ENCODE results near the gene RNF215.
A peak's percentile ranks its signal among the peaks of the same experiment; 100 is the strongest.
"Not testable (repeated sequence)": the region's sequence is repeated elsewhere in the genome, so short reads cannot be mapped to it uniquely, and the experiment has no call there.

RNF215 gene

DNA sequence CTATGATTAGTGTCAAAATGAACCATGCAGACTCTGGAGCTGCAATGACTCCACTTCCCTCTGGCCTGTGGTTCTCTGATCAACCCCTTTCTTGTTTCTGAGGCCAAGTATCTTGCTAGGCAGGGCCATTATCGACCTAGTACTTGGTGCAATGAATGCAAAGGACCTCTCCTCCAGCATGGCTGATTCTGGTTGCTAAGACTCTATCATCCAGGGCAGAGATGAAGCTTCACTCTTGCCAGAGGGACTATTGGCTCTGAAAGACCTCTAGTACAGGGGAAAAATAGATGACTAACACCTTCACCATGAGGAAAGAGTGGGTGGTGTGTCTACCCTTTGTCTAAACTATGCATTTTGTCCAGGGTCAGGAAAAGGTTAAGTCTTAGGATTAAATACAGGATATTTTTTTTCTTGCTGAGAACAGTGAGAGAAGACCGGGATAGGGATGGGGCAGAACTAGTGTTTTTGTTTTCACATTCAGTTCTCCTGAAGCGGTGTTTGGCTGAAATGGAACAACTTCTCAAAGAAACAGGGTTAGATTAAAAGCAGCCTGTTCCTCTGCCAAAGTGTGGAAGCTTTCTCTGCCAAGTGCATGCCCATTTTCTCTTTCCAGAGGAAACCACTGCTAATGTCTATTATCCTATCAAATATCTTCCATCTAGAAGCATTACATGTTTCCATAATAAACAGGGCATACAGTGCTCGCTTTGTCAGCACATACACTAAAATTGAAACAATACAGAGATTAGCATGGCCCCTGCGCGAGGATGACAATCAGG lies 33.3 kb upstream of the RNF215 start:
- DNase-seq, result no peak

DNA sequence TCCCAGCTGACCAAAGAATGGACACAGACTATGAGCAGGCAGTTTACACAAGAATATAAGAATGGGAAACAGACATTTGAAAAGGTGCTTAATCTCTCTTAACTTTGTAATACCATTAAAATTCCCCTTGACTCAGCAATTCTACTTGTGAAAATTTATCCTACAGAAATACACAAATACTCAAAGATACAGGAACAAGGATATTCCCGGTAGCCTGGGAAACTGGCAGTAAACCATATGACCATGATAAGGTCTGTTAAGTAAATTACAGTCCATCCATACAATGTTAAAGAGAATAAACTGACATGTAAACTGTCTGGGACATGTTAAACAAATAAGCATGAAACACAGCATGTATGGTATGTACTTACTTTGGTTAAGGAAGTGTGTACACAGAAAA lies 29.6 kb upstream of the RNF215 start:
- no peak for DNase-seq

DNA sequence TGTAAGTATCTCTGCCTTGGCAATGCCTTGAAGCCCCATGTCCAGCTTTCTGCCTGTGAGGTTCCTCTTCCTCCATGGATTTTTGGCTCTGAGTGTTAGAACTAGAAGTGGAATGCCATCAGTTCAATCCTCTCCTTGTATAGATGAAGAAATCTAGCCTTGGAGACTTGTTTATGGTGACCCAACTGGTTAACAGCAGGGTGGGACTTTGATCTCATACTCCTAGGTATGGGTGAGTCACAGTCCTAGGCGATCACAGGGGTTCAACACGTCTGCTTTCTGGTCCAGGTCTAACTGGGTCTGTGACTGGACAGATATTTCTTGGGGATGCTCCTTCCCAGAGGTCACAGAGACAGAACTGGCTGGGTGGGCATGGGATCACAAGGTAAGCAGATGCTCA lies 29.2 kb upstream of the RNF215 start:
- DNase-seq, result no peak

DNA sequence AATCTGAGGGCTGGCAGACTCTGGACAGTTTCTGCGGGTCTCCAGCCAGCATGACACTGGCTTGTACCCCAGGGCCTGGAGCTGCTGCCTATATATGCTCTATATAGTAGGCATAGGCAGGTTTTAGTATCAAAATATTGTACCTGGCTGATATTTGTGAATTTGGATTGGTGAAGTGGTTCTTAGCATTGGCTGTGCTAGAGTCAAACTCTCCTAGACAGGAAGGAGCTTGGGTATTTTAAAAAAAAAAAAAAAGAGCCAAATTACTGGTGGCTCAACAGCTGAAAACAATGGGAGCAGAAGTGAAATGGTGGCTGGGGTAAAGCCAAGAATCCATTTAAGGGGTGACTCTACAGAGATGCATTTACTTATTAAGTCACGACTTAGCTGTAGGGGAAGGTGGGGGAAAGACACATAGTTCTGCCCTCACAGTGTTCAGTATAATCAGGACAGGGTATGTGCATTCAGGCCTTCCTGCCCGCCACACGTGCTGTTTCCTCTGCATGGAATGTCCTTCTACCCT lies 27.4 kb upstream of the RNF215 start:
- DNase-seq, result no peak

DNA sequence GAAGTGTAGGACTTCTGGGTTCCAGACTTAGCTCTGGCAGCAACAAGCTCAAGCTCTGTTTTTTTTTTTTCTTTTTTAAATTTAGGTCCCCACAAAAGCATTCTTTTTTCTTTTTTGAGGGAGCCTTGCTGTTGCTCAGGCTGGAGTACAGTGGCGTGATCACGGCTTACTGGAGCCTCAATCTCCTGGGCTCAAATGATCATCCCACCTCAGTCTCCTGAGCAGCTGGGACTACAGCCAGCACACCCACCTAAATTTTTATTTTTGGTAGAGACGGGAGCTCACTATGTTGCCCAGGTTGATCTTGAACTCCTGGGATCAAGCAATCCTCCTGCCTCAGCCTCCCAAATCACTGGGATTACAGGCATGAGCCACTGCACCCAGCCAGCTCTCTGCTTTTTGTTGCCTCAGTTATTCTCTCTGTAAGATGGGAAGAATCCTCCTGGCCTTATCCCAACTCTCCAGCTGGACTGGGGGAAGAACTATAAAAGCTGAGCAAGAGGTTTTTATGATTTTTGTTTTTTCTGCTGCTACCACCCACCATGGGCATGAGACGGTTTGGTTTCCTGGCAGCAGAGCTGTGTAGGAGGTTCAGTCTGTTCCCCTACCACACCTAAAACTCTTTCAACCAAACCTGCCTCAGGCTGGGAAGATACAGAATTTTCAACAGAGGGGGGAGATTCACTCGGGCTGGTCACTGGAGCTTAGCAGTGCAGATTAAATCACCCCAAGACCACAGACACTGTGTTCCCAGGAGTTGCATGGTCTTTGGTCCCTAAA lies 26.7 kb upstream of the RNF215 start:
- no peak for DNase-seq

DNA sequence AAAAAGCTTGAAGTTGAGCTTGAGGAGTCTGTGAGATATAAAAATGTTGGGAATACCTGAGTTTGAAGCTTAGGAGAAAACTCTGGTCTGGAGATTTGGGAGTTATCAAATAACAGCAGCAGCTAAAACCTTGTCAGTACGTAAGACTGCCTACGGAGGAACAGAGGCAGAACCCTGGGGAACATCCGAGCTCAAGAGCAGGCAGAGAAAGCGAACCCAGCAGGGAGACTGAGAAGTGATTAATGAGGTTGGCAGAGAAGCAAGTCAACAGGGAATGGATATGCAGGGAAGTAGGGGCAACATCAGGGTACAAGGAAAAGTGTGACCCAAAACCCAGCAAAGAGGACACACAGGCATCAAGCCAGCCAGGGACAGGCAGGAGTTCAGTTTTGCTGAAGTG lies 25.8 kb upstream of the RNF215 start:
- no peak for DNase-seq

DNA sequence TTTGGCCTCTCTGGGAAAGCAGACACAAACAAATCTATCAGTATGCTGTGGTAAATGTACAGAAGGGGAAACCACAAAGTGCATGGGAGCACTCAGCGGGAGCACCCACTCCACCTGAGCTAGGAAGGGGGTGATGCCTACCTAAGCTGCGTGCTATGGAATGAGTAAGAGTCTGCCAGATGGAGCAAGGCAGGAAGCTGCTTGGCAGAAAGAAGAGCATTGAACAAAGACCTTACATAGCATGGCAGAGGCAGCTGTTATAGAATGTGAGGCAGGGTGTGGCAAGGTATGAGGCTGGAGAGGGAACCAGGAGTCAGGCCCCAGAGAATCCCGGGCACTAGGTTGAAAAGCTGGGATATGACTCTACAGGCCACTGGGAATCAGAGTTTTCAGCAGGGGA lies 24.6 kb upstream of the RNF215 start:
- DNase-seq, result no peak

DNA sequence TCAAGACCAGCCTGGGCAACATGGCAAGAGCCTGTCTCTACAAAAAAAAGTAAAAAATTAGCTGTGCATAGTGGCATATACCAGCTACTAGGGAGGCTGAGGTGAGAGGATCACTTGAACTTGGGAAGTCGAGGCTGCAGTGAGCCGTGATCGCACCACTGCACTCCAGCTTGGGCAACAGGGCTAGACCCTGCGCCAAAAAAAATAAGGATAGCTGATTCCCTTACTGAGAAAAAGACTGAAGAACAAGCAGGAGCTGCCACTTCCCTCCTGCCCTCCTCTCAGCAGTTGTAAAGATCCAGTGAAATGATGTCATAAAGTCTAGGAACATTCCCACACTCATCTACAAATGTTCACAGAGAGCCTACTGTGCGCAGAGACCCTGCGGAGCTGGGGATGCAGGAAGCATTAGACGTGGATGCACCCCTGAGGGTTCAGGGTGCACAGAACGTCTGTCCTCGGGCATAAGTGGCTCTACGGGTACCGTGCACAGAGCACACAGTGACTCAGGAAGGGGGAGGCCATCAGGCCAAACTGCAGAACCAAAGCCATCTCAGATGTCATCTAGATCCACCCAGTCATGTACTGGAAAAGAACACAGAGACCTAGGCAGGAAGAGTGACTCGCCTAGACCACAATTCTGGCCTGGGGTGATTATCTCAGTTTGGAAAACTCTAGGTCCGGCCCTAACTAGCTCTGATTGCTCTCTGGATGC lies 21.3 kb upstream of the RNF215 start:
- DNase-seq, result no peak

DNA sequence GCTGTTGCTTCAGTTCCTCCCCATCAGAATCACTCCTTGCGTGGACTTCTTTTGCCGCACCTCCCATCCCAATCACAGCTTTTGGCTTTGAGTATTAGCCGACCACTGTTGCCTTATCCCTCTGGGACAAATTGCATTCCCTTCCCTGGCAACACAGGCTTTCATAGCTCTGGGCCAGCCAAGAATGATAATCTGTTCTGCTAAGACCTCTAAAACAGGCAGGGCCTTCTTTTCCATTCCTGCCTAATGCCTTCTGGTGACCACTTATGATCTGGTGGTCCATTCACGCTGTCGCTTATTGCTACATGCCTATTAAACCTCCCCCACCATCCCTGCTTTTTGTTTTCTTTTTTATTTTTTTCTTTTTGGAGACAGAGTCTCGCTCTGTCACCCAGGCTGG lies 19.2 kb upstream of the RNF215 start:
- no peak for DNase-seq

DNA sequence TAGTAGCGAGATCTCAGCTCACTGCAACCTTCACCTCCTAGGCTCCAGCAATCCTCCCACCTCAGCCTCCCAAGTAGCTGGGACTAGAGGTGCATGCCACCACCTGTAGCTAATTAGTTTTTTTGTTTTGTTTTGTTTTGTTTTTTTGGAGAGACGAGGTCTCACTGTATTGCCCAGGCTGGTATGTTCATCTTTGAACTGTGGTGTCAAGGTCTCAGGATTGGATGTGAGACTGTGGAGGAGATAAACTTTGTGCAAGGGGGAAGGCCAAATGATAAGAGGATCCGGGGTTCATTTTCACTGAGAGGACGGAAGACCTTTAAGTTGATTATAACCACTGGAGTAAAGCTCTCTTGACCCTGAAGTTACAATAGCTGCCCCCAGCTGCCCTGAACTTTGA lies 18.5 kb upstream of the RNF215 start:
- no peak for DNase-seq

DNA sequence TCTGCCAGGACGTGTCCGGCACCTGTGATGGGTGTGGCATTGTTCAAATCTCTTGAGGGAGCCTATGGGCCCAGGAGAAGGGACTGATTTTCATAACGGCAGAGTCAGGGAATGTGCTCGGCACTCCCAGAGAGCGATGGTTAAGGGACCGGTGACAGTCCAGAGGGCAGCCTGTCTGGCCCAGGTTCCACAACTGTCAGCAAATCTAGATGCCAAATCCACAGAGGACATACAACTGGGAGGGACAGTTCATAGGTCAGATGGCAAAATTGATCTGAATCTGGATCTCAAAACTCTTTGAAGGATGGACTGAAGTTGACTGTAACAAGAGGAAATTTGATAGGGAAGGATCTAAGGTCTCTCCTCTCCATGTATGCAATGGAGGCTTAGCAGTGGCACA lies 17.1 kb upstream of the RNF215 start:
- no peak for DNase-seq

DNA sequence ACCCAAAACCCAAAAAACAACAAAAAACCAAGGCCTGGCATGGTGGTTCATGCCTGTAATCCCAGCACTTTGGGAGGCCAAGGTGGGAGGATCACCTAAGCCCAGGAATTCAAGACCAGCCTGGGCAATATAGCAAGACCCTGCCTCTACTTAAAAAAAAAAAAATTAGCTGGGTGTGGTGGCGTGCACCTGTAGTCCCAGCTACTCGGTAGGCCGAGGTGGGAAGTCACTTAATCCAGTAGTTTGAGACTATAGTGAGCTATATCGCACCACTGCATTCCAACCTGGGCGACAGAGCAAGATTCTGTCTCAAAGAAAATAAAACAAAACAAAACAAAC lies 15.5 kb upstream of the RNF215 start:
- not testable (repeated sequence) for DNase-seq

DNA sequence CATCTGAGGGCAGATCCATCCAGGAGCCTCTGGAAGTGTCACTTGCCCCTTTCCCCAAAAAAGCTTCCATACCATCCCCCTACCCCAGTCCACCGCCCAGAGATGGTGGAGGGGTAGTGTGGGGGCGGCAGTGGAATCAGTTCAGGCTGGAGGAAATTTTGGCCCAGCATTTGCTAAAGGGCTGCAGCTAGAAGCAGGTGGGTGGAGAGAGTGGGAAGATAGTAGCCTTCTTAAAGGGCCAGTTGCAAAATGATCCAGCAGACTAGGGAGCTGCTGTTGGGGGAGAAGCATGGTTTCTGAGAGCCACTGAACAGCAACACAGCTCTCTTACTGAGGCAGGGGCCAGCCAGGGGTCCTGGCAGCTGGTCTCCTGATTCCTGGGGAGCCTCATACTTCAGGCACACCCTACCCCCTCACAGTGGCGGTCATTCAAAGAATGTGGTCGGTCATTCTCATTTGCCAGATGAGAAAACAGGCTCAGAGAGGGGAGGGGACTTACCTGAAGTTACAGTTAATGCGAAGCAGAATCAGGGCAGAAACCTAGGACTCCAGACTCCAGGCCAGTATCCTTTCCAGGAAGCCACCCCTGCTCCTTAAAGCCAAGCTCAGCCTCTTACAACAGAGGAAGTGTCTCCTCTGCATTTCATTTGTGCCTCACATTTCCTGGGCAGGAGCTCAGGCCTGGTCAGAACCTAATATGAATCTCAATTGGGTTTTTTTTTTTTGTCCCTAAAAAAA lies 15.0 kb upstream of the RNF215 start:
- DNase-seq, result no peak

DNA sequence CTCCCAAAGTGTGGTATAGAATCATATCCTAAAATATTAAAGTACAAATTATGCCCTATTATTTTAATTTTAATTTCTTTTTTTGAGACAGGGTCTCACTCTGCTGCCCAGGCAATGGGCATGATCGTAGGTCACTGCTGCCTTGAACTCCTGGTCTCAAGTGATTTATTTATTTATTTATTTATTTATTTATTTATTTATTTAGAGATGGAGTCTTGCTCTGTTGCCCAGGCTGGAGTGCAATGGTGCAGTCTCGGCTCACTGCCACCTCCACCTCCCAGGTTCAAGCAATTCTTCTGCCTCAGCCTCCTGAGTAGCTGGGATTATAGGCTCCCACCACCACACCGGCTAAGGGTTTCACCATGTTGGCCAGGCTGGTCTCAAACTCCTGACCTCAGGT lies 13.8 kb upstream of the RNF215 start:
- DNase-seq, result not testable (repeated sequence)

DNA sequence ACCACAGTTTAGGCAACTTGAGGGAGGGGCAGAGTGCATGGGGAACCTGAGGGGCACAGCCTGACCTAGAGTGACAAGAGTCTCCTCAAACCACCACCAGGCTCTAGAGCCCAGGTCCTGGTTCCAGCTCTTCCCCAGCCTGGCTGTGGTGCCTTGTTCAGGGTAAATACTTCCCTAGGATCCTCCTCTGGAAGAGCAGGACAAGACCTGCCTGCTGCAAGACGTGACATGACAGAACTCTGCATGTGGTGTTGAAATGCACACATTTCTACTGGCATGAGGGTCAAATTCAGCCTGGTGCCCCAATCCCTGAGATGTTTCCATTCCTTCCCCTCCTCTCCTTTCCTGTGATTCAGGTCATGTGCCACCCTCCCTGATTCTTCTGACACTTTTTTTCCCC lies 12.9 kb upstream of the RNF215 start:
- no peak for DNase-seq

DNA sequence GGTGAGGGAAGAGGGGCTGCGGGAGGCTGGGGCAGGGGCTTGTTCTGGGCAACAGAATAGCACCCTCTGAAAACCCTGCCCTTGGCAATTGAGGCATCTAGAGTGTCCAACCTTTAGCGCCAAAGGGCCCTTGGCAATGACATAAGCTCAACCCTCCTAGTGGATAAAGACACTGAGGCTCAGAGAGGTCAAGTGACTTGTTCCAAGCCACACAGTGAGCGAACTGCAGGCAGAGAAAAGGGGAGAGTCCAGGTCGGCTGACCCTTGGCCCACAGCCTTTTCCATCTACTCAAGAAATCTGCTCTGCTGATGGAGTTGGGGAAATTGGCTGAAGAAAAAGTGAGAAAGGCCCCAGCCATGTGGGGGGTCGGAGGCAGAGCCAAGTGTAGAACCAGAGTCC lies 12.5 kb upstream of the RNF215 start:
- DNase-seq, result no peak

DNA sequence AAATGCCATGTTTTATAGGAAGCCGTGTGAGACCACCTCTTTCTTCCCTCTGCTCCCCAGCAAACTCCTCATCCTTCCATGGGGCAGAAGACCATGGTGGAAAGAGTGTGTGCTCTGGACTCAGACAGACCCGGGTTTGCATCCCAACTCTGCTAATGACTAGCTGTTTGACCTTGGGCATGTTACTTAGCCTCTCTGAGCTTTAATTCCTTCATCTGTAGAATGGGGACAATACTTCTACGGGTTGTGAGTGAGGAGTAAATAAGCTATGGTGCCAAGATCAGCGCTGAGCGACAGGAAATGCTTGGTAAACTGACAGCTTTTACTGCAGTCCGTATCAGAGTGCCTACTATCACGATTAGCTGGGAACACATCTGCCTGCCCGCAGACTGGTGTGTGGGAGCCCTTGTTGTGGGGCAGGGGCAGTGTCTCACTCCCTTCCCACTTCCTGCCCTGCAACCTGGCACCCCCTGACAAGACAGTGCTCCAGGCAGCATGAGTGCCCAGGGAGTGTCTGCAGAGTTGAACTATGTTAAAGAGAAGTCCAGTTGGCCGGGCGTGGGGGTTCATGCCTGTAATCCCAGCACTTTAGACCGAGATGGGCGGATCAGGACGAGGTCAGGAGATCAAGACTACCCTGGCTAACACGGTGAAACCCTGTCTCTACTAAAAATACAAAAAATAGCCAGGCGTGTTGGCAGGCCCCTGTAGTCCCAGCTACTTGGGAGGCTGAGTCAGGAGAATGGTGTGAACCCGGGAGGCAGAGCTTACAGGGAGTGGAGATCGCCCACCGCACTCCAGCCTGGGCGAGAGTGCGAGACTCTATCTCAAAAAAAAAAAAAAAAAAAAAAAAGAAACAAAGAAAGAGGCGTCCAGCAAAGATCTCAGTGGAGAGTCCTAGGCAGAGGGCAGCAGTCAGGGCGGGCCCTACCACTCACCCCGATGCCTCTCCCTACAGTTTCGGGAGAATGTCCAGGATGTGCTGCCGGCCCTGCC lies 11.8 kb upstream of the RNF215 start:
- DNase-seq, result no peak

DNA sequence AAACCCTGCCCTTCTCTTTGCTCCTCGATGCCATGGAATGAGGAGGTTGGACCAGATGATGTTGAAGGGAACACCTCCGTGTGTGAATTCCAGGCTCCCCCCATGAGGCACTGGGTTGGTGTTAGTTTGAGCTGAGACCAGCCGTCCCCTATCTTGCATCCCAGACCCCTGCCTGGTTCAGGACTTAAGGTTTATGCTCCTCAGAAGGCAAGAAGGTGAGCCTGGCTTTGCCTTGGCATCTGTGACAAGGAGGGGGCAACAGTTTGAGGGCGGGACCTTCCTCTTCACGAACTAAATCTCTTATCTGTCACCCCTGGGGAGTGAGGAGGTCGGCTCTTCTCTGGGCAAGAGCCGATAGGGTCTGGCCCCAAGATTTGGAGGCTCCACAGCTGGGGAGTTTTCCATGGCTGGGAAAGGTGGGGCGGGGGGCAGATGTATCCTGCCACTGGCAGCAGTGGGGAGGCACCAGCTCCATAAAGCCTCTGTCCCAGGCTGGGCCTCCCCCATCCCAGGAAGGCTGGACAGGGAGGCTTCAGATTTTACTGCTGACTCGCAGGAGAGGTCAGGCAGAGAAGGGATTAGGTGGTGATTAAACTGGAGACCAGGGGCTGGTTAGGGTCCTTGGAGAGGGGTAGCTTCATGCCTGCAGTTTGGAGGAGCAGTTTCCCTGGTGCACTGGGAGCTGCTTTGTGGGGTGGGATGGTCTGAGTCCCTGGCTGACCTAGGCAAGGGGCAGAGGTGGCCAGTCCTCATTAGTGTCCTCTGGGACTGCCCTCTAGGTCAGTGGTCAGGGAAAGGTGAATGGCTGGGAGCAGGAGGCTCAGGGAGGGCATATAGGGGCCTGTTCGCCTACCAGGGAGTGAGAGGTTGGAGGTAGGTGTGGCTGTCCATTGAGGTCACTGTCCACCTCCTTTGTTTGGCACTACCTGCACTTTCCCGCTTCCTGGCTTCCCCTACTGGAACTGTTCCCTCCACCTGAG lies 10.7 kb upstream of the RNF215 start:
- DNase-seq, result no peak

DNA sequence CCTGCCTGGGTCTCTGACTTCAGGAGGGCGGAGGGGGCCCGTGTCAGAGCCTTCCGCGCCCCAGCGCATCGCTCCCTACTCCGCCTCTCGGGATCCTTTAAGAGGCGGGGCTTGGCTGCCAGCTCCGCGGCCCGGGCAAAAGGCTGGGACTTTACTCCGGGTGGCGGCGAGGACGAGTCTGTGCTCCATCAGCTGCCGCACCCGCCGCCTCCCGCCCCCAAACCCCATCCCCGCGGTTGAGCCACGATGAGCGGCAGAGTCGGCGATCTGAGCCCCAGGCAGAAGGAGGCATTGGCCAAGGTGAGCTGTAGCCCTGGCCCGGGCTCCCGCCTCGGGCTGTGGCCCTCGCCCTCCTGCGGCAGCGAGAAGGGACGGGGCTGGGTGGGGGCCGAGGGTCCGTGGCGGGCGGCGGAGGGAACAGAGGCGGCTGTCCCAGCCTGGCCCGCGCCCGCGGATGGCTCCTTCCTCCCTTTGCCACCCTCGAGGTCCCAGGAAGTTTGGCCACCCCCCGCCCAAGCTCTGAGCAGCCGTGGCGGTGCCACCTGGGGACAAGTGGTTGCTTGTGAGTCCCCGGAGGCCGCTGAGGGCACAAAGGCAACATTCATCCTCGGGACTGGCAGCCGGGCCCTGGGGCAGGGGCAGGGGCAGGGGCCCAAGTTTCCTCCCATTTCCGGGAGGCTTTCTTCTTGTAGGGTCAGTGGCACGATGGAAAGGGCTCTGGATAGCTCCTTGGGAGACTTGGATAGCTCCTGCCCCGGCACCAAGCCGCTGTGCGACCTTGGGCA lies 9.9 kb upstream of the RNF215 start, which contains the start of gene SEC14L2:
TSS of gene SEC14L2 (plus strand) at position 148 of the 785 bp plus-strand sequence. CDS start at position 247, 99 bp downstream.
- peak; percentile 53 to 59 for DNase-seq
